ENCODE measurements around the gene EZR.
A peak's percentile ranks its signal among the peaks of the same experiment; 100 is the strongest.

EZR gene

GRCh38 chr6:158757753-158758090 is 61.4 kb downstream of the EZR start:
- no peaks in the 10 kb centered on the region for H3K36me3 ChIP-seq (replicated peaks)
- no peaks in the 10 kb centered on the region for H3K9me3 ChIP-seq
- H3K27me3 ChIP-seq (ENCODE audit: low read depth) = no peaks in the 10 kb centered on the region
- H3K4me1 ChIP-seq = no peaks in the 10 kb centered on the region
- H3K4me3 ChIP-seq = no peak overlapping the region
- in situ Hi-C loops (cut with MboI; ENCODE audit: low sequenced_read_pairs) = no loop called here
- DNase-seq (ENCODE audit: low spot score in 2 of 2) = no peak

DNA sequence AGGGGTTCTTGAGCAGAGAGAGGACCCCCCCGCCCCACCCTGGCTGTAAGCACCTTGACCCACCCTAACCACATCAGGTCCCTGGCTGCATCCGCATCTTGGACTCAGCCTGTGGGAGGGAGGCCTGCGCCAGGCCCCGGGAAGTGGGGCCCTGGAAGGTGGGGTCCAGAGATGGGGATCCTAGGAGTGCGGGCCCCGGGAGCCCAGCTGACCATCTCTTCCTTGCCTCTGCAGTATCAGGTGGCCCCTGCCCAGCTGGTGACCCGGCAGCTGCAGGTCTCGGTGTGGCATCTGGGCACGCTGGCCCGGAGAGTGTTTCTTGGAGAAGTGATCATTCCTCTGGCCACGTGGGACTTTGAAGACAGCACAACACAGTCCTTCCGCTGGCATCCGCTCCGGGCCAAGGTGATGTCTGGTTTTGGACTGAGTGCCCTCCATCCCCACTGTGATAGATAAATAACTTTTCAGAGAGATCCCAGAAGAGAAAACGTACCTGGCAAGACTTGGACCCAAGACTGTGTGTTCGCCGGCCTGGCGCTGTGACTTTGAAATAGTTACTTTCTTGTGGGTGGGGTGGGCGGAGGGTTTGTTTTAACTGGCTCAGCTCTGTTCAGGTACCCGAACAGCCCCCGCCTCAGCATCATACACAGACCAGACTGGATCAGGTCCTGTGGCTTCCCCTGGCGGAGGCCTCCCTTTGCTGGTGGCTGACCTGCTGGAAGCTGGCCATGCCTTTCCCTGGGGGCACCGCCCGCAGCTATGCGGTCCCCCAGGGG is 62.0 kb downstream of the EZR start:
- Histone ChIP-seq H3K4me3 (no peak overlapping the region), H3K4me1 (no peaks in the 10 kb centered on the region), H3K36me3 (replicated peaks) (no peaks in the 10 kb centered on the region)

DNA sequence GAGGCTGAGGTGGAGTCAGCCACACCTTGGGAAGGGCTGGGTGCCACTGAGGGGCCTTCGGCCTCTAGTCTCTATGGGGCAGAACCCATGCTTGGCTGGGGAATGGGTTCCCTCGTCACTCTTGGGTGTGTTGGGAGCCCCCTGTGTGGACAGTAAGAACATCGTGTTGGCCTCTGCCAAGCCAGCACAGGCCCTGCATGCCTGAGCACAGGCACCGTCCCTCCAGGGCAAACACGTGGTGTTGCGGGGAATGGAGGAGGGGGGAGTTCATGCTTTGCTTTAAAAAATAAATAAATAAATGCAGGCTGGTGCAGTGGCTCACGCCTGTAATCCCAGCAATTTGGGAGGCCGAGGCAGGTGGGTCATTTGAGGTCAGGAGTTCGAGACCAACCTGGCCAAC is 63.0 kb downstream of the EZR start:
- no peak for DNase-seq (ENCODE audit: low spot score in 2 of 2)
- in situ Hi-C loops (cut with MboI; ENCODE audit: low sequenced_read_pairs) = no loop called here
- Histone ChIP-seq H3K4me1 (no peaks in the 10 kb centered on the region), H3K4me3 (no peak overlapping the region), H3K36me3 (replicated peaks) (no peaks in the 10 kb centered on the region), H3K27me3 (ENCODE audit: low read depth) (no peaks in the 10 kb centered on the region), H3K9me3 (no peaks in the 10 kb centered on the region)

More for the DNA sequence above, 62.0 kb downstream of the EZR start:
- Histone ChIP-seq H3K9me3 (no peaks in the 10 kb centered on the region), H3K27me3 (ENCODE audit: low read depth) (no peaks in the 10 kb centered on the region)
- DNase-seq (ENCODE audit: low spot score in 2 of 2) = no peak
- in situ Hi-C loops (cut with MboI; ENCODE audit: low sequenced_read_pairs) = no loop called here

DNA sequence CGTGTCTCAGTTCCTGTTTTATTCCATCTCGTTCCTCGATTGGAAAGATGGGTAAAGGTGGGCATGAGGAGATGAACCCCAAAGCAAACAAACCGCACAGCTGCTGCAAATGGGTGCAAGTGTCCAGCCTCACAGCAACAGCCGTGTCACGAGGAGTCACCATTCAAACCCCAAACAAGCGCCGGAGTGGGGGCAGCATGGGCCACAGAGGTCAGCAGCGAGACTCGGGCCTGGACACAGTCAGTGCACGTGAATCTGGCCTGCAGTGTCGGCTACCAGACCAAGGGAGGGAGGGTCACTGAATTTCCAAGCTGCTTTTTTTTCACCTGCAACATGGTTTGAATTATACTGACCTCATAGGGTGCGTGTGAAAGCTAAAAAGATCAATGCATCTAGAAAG is 63.5 kb downstream of the EZR start:
- in situ Hi-C loops (cut with MboI; ENCODE audit: low sequenced_read_pairs) = no loop called here

DNA sequence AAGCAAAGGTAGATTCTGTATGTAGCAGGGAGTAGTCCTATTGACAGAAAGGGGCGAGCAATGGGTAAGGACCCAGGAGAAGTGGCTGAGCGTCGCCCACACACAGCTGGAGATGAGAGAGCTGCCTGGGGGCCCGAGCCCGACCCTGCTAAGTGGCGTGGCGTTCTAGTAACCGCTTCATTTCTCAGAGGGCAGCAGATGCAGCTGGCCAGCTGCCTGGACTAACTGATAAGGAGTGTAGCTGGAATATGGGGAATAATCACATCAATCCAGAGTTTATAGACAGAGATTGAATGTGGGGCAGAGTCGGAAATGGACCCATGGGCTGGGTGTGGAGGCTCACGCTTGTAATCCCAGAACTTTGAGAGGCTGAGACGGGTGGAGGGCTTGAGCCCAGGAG is 64.4 kb downstream of the EZR start:
- Histone ChIP-seq H3K27me3 (ENCODE audit: low read depth) (no peaks in the 10 kb centered on the region), H3K9me3 (no peaks in the 10 kb centered on the region), H3K4me3 (no peak overlapping the region), H3K4me1 (no peaks in the 10 kb centered on the region), H3K36me3 (replicated peaks) (no peaks in the 10 kb centered on the region)
- in situ Hi-C loops (cut with MboI; ENCODE audit: low sequenced_read_pairs) = no loop called here
- DNase-seq (ENCODE audit: low spot score in 2 of 2) = no peak

More for the DNA sequence above, 63.5 kb downstream of the EZR start:
- H3K4me3 ChIP-seq = no peak overlapping the region
- no peaks in the 10 kb centered on the region for H3K9me3 ChIP-seq
- DNase-seq (ENCODE audit: low spot score in 2 of 2) = no peak
- H3K27me3 ChIP-seq (ENCODE audit: low read depth) = no peaks in the 10 kb centered on the region
- no peaks in the 10 kb centered on the region for H3K36me3 ChIP-seq (replicated peaks)
- H3K4me1 ChIP-seq = no peaks in the 10 kb centered on the region

- Histone ChIP-seq H3K36me3 (replicated peaks) (no peaks in the 10 kb centered on the region), H3K4me1 (no peaks in the 10 kb centered on the region), H3K4me3 (no peak overlapping the region), H3K9me3 (no peaks in the 10 kb centered on the region), H3K27me3 (ENCODE audit: low read depth) (no peaks in the 10 kb centered on the region)
- no peak for DNase-seq (ENCODE audit: low spot score in 2 of 2)
- in situ Hi-C loops (cut with MboI; ENCODE audit: low sequenced_read_pairs) = no loop called here
These were observed 65.4 kb downstream of the EZR start for GRCh38 chr6:158753811-158754210.

DNA sequence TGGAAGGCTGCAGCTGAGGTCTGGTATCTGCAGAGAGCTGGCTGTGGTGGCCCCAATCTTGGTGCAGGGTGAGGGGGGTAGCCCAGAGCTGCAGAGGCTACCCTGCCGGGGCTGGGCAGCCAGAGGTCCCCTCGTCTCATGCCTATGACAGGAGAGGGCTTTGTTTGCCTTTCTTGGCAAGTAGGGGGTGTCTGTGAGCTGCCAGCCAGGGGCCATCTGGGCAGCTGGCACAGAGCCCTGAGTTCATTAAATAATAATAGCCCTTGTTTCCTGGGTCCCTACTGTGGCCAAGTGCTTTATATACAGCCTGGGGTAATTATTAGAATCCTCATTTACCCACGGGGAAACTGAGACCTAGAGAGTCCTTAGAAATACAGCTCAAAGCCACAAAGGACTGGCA is 66.6 kb downstream of the EZR start:
- no peaks in the 10 kb centered on the region for H3K27me3 ChIP-seq (ENCODE audit: low read depth)
- no peak overlapping the region for H3K4me3 ChIP-seq
- no peaks in the 10 kb centered on the region for H3K36me3 ChIP-seq (replicated peaks)
- peak in 1 of 2 experiments; percentile 55 for DNase-seq (ENCODE audit: low spot score in 2 of 2)
- in situ Hi-C loops (cut with MboI; ENCODE audit: low sequenced_read_pairs) = no loop called here
- H3K9me3 ChIP-seq = no peaks in the 10 kb centered on the region
- H3K4me1 ChIP-seq = no peaks in the 10 kb centered on the region

- H3K9me3 ChIP-seq = no peaks in the 10 kb centered on the region
- no peaks in the 10 kb centered on the region for H3K4me1 ChIP-seq
- no peaks in the 10 kb centered on the region for H3K27me3 ChIP-seq (ENCODE audit: low read depth)
- no peak overlapping the region for H3K4me3 ChIP-seq
- in situ Hi-C loops (cut with MboI; ENCODE audit: low sequenced_read_pairs) = no loop called here
- no peak for DNase-seq (ENCODE audit: low spot score in 2 of 2)
- H3K36me3 ChIP-seq (replicated peaks) = no peaks in the 10 kb centered on the region
These were observed 67.2 kb downstream of the EZR start for GRCh38 chr6:158751921-158752320.

GRCh38 chr6:158751224-158751623 is 67.9 kb downstream of the EZR start:
- H3K9me3 ChIP-seq = no peaks in the 10 kb centered on the region
- DNase-seq (ENCODE audit: low spot score in 2 of 2) = no peak
- no peaks in the 10 kb centered on the region for H3K4me1 ChIP-seq
- H3K4me3 ChIP-seq = no peak overlapping the region
- in situ Hi-C loops (cut with MboI; ENCODE audit: low sequenced_read_pairs) = no loop called here
- no peaks in the 10 kb centered on the region for H3K36me3 ChIP-seq (replicated peaks)
- H3K27me3 ChIP-seq (ENCODE audit: low read depth) = no peaks in the 10 kb centered on the region

- Histone ChIP-seq H3K4me1 (no peaks in the 10 kb centered on the region), H3K4me3 (no peak overlapping the region), H3K9me3 (no peaks in the 10 kb centered on the region; the same call in 1 of the 2 replicates), H3K36me3 (replicated peaks) (no peaks in the 10 kb centered on the region), H3K27me3 (ENCODE audit: low read depth) (no peaks in the 10 kb centered on the region)
- in situ Hi-C loops (cut with MboI; ENCODE audit: low sequenced_read_pairs) = no loop called here
- no peak for DNase-seq (ENCODE audit: low spot score in 2 of 2)
These were observed 74.2 kb downstream of the EZR start for GRCh38 chr6:158744986-158745430.

- Histone ChIP-seq H3K9me3 (no peaks in the 10 kb centered on the region; the same call in 1 of the 2 replicates), H3K4me3 (no peak overlapping the region), H3K4me1 (no peaks in the 10 kb centered on the region), H3K36me3 (replicated peaks) (no peaks in the 10 kb centered on the region), H3K27me3 (ENCODE audit: low read depth) (no peaks in the 10 kb centered on the region)
- in situ Hi-C loops (cut with MboI; ENCODE audit: low sequenced_read_pairs) = no loop called here
- no peak for DNase-seq (ENCODE audit: low spot score in 2 of 2)
These were observed 76.0 kb downstream of the EZR start for GRCh38 chr6:158743033-158743651.

- Histone ChIP-seq H3K4me1 (no peaks in the 10 kb centered on the region), H3K27me3 (ENCODE audit: low read depth) (no peaks in the 10 kb centered on the region), H3K4me3 (no peak overlapping the region), H3K9me3 (no peaks in the 10 kb centered on the region; the same call in 1 of the 2 replicates), H3K36me3 (replicated peaks) (no peaks in the 10 kb centered on the region)
- no peak for DNase-seq (ENCODE audit: low spot score in 2 of 2)
- in situ Hi-C loops (cut with MboI; ENCODE audit: low sequenced_read_pairs) = no loop called here
These were observed 79.5 kb downstream of the EZR start for GRCh38 chr6:158739673-158740072.

- in situ Hi-C loops (cut with MboI; ENCODE audit: low sequenced_read_pairs) = no loop called here
- Histone ChIP-seq H3K36me3 (replicated peaks) (no peaks in the 10 kb centered on the region), H3K4me1 (no peaks in the 10 kb centered on the region), H3K9me3 (no peaks in the 10 kb centered on the region; the same call in 1 of the 2 replicates), H3K27me3 (ENCODE audit: low read depth) (no peaks in the 10 kb centered on the region), H3K4me3 (no peak overlapping the region)
- no peak for DNase-seq (ENCODE audit: low spot score in 2 of 2)
These were observed 81.2 kb downstream of the EZR start for GRCh38 chr6:158737710-158738615.
